Right ventricle myocardium superior (tissue), 1 donor: ENCODE measurements around the gene PSPC1. TPM values are rescaled to one million over a fixed set of nuclear protein-coding genes. Genes with fewer than 3 reads are reported as not detected.

Source experiments
- total RNA-seq: library from RNA; stranded (reverse); fragmentation: NEBNext Ultra II Directional; extraction: Animal tissue kit (Norgen Biotek cat#: 25700); gene quantifications from one replicate; pipeline ENCODE4 v1.2.1, GENCODE V29; 2021
- donor health status: DM: no; HTN: yes; CAD: no; lungs with severe emphysema.

The PSPC1 gene
- total RNA-seq, 1 donor from 2014 or later, result 22.2 TPM

Other genes with a start within 250 kb of the PSPC1 start
- not detected for gene TPTE2, start 221.4 kb downstream of the PSPC1 start, total RNA-seq
- gene MPHOSPH8, start 149.3 kb downstream of the PSPC1 start, total RNA-seq, result 26.0 TPM
- gene ZMYM5, start 80.7 kb upstream of the PSPC1 start, total RNA-seq, result 6.5 TPM
- 48.4 TPM for gene ZMYM2, start 175.8 kb upstream of the PSPC1 start, total RNA-seq